Measurements from ENCODE around the gene NAV2.
A peak's percentile ranks its signal among the peaks of the same experiment; 100 is the strongest.

The NAV2 gene

GRCh38 chr11:19712281-19713195, at the start of gene NAV2:
NAV2 (plus strand) TSS chr11:19712837; CDS start chr11:19713696, 859 bp downstream.
- peak; percentile 39 to 97 (median 87) for DNase-seq

GRCh38 chr11:19663206-19663605, 49.4 kb upstream of the NAV2 start:
- no peak for DNase-seq

GRCh38 chr11:19664886-19665548, 47.6 kb upstream of the NAV2 start:
- peak in 8 of 51 donors; percentile 7 to 62 (median 16) for DNase-seq

GRCh38 chr11:19666951-19667350, 45.7 kb upstream of the NAV2 start:
- DNase-seq: peak in 30 of 51 donors; percentile 15 to 83 (median 52)

GRCh38 chr11:19669511-19669910, 43.1 kb upstream of the NAV2 start:
- DNase-seq: no peak

GRCh38 chr11:19670030-19670791, 42.4 kb upstream of the NAV2 start:
- peak in 3 of 51 donors; percentile 16 to 38 (median 26) for DNase-seq

- DNase-seq: no peak
These were observed 39.9 kb upstream of the NAV2 start for GRCh38 chr11:19672586-19673206.

GRCh38 chr11:19673924-19674729, 38.5 kb upstream of the NAV2 start:
- DNase-seq: peak in 32 of 51 donors; percentile 14 to 87 (median 55)

- no peak for DNase-seq
These were observed 37.8 kb upstream of the NAV2 start for GRCh38 chr11:19674836-19675235.

GRCh38 chr11:19675397-19675796, 37.2 kb upstream of the NAV2 start:
- DNase-seq: no peak

GRCh38 chr11:19676475-19677380, 35.9 kb upstream of the NAV2 start:
- DNase-seq: peak in 2 of 51 donors; percentile 24 to 35

GRCh38 chr11:19677381-19678080, 35.1 kb upstream of the NAV2 start:
- no peak for DNase-seq

GRCh38 chr11:19679952-19680828, 32.4 kb upstream of the NAV2 start:
- DNase-seq: peak in 39 of 51 donors; percentile 20 to 85 (median 58)

- DNase-seq: no peak
These were observed 31.7 kb upstream of the NAV2 start for GRCh38 chr11:19680829-19681368.

GRCh38 chr11:19683141-19683805, 29.4 kb upstream of the NAV2 start:
- peak in 18 of 51 donors; percentile 11 to 56 (median 34) for DNase-seq

GRCh38 chr11:19683862-19684491, 28.7 kb upstream of the NAV2 start:
- DNase-seq: no peak

All from hypothalamus (tissue), 51 donors.